ENCODE results near the gene FAM131C.
"Not testable (repeated sequence)": the region's sequence is repeated elsewhere in the genome, so short reads cannot be mapped to it uniquely, and the experiment has no call there.

FAM131C gene

DNA sequence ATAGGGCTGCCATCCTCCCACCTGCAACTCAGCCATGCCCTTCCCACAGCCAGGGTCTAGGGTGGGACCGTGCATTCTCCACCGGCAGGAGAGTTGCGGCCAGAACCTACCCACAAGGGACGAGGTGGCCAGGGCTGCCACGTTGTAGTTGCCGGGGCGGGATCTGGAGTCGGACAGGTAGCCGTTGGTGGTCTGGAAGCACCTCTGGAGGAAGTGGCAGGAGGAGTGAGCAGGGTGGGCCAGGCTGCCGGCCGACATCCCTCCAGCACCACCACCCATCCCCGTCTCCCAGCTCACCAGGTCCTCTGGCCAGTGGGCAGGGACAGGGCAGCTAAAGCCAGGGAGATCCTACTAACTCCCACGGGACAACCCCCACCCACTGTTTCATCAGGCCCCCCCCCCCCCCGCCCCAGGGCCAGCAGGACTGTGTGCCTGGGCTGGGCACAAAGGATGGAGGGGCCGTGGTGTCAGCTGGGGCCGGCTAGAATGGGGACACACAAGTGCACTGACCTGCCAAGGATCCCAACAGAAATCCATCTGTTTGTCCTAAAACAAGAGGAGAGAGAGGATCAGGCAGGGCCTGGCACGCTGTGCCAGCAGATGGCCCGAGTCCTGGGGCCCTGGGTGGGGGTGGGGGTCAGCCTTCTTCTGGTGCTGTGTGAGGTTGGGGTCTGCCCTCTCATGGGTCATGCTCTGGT, 11.3 kb downstream of the FAM131C start:
- not testable (repeated sequence) for DNase-seq

DNA sequence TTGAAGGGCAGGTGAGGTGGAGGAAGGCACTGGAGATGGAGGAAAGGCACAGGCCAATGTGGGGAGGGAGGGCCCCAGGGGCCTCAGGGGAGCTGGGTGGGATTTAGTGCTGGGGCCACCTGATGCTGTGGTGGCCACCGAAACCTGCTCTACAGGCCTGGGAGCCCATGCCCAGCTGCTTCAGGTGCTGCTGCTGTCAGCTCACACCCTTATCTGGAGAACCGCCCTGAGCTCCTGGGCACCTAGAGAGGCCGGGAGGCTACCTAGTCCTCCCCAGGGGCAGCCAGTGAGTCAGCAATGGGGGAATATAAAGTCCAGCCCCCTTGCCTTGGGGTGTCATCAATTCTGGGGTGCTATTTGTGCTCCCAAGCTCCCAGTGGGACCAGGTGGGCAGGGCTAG, 12.2 kb downstream of the FAM131C start:
- no peak for DNase-seq

DNA sequence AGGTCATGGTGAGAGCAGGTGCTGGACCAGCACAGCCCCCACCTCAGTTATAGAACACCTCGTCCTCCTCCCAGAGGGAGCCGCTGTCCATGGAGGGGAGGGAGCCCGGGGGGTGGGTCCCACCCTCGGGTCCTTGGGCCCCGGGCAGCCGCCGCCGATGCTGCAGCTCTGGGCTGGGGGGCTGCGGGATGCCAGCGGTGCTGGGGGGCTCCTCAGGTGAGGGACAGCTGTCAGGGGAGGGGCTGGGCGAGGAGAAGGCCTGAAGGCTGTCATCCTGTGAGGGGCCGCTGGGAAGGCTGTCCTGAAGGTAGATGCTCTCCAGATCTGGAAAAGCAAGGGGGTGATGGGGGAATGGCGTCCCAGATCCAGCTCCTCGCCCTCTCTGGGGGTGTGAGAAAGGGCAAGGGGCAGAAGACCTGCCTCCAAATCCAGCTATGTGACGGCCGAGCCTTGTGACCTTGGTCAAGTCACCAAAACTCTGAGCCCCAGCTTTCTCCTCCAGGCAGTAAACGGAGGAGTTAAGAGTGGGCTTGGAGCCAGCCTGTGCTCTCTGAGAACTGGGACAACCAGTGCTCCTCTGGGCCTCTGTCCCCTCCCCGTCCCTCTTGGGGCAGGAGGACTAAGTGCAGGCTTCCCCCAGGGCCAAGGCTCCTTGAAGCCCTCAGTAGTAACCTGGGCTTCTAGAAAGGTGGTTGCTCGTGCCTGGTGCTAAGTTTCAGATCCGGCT, 14.9 kb downstream of the FAM131C start:
- DNase-seq = not testable (repeated sequence)

DNA sequence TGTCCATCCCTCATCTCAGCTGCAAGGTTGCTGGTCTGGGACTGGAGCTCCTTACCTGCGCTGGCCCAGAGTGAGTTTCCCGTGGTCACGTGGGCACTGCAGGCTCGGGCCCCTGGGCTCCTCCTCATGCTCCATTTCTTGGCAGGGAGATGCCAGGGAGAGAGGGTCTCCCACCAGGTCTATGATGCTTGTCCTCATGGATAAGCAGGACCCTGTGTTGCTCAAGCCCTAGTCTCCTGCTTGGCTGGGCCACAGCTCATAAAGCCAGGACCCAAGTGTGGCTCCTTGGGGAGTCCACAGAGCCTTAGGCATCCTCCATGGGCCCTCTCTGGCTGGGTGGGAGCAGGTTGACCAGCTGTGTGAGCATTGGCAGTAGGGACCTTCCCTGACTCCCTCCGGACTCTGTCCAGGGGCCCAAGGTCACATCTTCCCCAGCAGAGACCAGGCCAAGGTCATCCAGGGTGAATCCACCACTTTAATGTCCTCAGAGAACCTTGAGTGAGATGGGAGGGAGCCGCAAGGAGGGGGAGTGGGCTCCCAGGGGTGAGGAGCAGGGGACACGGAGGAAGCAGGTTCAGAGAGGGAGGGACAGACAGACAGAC, 16.0 kb downstream of the FAM131C start:
- DNase-seq = not testable (repeated sequence)

DNA sequence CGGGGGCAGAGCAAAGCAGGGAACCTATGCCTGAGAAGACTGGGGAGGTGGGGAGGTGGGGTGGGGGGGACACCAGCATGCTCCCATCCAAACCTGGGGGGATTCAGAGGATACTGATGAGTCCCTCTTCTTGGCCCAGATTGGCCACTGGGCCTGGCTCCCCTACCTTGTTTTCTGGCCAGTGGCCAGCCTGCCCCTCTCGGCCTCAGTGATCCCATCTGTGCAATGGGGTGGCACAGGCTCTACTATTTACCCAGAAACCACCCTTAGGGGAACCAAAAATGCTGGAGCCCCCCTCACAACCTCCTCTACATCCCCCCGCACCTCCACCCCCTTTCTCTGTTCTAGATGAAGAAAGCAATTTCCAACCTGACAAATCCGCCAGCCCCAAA, 16.9 kb downstream of the FAM131C start:
- not testable (repeated sequence) for DNase-seq

DNA sequence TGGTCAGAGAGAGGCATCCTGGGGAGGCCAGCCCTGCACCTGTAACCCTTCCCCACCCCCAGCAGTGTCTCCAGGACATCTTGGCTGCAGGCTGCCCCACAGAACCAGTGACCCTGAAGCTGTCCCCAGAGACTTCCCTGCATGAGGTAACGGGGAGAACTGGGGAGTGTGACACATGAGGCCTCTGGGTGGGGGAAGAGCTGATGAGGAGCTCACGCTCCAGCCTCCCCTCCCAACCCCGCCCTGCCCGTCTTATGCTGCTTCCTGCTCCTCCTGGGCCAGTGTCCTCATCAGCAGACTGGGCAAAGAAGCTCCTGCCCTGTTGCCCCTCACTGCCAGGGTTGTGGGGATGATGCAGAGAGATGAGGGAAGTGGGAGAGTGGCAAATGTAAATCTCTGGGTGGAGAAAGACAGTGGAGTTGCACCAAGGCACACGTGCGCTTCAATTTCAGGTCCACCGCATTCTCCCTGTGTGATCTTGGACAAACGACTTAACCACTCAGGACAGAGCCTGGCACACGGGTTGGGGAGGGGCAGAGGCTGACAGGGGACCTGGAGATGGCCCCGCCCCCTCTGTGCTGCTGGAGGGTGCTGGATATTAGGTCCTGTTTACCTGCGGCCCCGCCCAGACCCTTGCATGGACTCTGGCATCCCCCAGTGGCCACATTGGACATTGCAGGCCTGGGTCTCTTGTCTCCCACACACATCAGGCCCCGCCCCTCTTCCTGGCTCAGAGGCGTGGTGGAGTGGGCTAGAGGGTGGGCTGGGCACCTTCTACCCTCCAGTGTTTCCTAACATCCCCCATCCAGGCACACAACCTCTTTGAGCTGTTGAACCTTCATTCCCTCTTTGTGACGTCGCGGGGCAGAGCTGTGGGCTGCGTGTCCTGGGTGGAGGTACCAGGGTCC, 17.6 kb downstream of the FAM131C start:
- DNase-seq = peak; percentile 79

DNA sequence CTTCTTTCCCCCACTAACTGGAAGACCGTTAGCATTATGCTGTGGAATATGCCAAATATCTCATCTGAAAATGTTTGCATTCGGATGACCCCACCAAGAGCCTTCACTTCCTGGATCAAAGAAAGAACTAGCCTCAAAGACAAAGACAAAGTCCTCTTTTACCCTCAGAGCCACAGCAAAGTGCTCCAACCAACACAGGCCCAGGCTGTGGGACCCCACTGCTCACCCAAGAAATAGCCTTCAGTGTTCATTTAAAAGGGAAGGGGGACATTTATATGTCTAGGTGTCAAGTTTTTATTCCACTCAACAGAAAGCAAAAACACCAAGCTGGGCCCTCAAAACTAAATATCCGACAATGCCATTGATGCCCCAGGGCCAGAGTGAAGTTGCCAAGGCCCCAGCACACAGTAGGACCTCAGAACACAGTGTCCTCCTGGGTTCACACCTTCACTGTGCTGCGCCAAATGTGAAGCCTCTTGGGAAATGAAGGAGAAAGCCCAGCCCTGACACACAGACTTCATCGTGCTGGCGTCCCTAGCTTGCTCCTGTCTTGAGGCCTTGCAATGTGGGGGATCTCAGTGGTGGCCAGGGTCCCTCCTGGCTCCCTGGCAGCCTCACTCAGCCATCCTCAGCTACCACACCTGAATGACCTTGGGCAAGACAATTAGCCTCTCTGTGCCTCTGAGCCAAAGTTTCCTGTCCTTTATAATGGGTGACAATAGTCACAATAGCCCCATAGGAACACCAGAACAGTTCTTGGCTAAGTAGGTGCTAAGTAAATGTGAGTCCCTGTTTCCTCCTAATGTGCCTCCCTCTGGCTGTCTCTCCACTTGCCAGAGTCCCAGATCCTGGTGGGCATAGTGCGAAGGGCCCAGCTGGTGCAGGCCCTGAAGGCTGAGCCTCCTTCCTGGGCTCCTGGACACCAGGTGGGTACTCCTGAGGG, 18.6 kb downstream of the FAM131C start:
- no peak for DNase-seq

DNA sequence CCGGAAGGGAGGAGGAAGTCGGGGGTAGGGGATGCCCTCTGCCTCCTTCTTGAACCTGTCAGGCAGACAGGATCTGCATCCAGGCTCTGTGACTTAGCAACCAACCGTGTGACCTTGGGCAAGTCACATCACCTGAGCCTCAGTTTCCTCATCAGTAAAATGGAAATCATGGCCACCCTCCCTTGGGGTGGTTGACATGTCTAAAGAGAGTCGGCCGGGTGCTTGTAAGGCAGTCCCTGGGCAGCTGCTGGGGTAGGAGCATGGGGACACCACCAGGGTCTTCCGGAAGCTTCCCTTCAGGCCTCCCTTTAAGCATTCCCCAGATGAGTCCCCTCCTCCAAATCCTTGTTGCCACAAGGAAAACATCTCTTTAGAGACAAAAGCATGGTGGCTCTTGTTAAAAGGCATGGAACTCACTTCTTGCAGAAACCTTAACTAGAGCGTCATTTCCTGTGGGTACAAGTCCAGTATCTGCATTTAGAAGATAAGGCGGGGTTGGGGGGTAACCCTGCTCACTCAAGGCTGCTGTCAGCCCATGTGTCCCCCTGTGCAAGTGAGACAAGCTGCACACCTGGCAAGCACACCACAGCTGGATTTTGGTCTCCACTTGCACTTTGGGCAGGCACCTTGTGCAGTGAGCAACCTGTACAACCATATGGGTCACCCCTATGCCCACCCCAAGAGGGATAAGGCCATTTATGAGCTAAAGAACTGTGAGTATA, 19.5 kb downstream of the FAM131C start:
- DNase-seq = no peak

DNA sequence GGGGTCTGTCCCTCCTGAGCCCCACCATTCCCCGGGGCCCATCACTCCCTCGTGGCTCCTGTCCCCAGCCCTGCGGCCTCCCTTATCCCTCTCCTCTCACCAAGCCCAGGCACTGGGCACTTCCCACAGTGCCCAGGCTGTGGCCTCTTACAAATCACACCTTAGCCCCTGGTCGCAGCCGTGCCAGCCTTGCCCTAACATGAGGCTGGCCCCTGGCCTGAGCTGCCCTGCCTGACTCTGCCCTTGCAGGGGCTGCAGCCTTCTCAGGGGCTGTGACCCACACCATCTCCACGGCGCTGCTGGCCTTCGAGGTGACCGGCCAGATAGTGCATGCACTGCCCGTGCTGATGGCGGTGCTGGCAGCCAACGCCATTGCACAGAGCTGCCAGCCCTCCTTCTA, 21.5 kb downstream of the FAM131C start:
- not testable (repeated sequence) for DNase-seq

DNA sequence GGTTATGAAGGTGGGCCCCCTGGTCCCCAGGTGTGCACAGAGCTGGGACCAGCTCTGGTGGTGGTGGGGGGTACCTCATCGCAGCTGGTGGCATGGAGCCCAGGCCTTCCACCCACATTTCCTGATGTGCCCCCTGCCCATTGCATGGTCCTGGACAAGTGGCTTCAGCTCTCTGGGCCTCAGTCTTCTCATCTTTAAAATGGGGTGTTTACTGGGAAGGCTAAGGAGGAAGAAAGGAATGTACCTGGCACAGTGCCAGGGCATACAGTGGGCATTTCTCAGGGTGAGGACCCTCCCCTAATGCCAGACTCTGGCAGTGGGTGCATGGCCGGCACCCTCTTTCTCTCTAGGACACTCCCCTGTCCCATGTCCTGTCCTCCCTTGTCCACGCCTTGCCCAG, 22.4 kb downstream of the FAM131C start:
- no peak for DNase-seq

DNA sequence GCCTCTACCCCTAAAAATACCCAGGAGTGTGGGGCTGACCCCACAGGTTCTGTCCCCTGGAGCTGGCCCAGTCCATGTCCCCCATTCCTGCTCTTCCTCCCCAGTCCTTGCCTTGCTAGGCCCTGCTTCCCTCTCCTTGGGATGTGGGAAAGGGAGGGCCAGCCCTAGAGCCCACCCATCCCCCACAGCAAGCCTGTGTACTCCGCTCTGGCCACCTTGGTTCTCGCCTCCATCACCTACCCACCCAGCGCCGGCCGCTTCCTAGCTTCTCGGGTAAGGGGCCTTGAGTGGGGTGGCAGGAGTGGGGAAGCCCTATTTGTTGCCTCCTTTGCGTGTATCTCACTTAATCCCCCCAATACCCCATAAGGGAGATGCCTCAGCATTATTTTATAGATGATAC, 23.1 kb downstream of the FAM131C start:
- no peak for DNase-seq

DNA sequence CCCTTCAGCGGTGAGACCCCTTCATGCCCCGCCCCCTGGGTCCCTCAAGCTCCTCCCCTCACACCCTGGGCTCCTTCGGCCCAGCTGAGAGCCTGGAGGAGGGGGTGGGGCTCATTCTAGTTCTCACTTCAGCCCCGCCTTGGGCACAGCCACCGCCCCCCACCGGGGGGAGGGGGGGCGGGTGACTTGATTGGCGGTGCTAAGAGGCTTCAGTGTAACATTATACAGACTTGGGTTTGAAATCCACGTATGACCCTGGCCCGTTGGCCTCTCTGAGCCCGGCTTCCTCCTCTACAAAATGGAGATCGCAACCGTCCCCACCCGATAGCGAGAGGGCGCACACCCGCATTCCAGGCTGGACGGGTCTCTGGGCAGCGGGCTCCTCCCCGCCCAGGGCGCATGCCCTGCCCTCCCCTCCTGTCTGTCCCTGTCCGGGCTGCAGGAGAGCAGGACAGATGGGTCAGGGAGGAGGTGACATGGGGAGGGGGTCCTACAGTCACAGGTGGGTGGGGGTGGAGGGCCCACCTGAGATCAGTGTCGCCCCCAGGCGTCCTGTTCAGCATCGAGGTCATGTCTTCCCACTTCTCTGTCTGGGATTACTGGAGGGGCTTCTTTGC, 24.8 kb downstream of the FAM131C start:
- peak; percentile 79 for DNase-seq

DNA sequence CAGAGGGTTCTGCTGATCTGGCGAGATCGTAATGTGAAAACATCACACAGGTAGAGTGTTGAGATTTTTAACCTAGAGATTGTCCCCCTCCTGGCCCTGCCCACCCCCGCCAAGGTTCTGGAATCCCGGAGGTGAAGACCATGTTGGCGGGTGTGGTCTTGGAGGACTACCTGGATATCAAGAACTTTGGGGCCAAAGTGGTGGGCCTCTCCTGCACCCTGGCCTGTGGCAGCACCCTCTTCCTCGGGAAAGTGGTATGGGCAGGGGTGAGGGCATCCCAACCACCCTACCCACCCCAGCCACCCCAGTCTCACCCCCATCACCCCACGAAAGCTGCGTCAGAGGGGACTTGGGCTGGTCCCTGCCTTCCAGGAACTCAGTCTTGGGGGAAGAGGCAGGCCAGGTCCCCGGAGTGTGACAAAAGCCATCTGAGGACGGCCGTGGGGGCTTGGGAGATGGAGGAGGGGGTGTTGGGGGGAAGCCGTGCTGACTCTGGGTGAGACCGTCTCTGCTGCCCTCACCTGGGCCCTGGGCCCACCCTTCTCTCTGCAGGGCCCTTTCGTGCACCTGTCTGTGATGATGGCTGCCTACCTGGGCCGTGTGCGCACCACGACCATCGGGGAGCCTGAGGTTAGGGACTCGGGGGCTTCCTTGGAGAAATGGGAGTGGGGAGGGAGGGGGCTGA, 25.5 kb downstream of the FAM131C start:
- DNase-seq = no peak

DNA sequence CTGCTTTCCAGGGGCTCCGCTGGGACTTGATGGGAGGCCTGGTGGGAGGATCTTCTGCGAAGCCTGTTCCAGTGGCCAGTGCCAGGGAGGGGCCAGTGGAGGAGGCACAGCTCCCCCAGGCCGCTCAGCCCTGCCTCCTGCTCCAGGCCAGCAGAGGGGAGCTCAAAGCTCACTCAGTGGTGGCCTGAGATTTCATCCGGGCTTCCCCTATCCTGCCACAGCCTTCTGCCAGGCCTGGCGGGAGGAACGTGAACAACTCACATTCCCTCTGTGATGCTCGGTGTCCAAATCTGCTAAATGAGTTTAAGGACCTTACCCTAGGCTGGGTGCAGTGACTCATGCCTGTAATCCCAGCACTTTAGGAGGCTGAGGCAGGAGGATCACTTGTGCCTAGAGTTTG, 26.6 kb downstream of the FAM131C start:
- no peak for DNase-seq

DNA sequence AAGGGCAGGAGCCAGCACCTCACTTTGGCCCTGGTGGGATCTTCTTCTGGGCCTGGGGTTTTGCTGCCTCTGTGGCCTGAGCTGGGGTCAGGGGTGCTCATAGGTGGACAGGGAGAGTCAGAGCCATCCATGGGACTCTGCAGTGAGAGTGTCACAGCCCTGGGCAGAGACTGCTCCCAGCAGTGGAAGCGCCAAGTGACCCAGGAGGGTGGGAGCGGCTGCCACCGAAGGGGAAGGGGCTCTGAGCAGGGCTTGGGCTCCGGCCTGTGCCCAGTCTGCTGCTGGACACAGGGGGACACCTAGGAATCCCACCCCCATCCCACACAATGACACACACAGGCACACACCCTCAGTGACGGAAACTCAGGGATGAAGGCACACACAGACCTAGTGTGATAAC, 29.5 kb downstream of the FAM131C start:
- DNase-seq = no peak

DNA sequence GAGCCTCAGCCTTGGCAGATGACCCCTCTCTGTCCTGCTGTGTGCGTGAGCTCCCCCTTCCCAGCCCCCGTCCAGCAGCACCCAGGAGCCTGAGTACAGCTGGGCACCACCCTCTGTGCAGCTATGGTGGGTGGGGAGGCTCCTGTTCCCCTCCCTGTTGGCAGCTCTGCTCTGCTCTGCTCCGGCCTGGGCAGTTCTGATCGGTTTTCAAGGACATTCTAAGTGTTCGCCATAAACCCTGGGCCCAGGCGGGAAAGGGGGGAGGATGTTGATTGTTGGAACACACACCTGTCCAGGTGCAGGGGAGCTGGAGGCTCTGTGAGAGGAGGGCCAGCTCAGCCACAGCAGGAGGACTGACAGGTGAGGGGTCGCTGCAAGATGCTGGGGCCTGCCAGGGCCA, 29.9 kb downstream of the FAM131C start, which contains the start of gene CLCNKB:
CLCNKB (plus strand) TSS at position 262 of the 400 bp plus-strand sequence. CDS start 711 bp downstream, outside the sequence.
- no peak for DNase-seq

DNA sequence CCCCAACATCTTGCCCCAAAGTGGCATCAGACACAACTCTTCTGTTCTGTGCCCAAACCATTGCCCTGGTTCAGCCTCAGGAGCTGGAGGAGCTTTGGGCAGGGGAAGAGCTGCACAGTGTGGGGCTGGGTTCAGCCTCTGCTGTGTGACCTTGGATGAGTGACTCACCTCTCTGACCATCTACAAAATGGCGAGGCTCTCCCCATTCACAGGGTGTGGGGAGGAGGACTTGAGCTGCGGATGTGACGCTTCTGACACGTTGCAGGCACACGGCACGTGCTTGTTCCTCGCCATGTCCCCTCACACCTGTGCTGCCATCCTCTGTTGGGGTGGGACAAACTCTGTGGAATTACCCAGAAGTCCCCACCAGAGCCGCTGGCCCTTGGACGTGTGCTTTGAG, 30.8 kb downstream of the FAM131C start:
- DNase-seq = not testable (repeated sequence)

DNA sequence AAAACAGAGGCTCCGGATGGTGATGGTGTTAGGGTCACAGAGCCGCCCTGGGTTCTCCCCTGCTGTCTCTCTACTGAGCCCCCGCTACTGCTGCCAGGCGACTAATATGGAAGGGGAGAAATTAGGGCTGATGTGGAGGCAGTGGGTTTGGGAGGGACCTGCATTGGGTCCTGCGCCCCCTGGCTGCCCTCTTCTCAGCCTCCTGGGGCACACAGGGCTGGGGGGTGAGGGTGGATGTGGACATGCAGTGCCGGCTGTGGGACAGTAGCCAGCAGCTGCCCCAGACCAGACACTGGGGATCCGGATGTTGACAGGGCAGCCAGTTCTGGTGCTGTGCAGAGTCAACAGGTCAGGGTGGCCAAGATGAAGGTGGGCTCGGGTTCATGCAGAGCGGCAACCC, 31.4 kb downstream of the FAM131C start:
- no peak for DNase-seq

DNA sequence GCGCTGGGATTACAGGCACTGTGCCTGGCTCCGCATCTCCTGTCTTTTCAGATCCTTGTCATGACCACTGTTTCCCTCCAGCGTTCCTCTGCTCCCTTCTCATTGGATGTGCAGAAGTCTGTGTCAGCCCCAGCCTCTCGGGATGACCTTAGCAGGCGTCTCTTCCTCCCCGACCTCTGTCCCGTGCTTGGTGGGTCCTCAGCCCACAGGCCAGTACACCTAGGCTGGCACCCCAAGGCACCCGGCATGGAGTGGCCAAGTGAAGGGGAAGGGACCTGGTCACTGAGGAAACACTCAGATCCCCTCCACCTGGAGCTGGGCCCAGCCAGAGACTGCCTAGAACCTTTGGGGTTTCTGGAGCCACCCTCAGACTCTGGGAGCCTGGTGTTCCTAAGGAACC, 32.3 kb downstream of the FAM131C start:
- DNase-seq = no peak
